ENCODE data around the gene TTC39A.
A peak's percentile ranks its signal among the peaks of the same experiment; 100 is the strongest.

Gene TTC39A

GRCh38 chr1:51299185-51299885 is 31.0 kb downstream of the TTC39A start:
- no peak overlapping the region for H3K4me3 Mint-ChIP-seq
- H3K27ac Mint-ChIP-seq: no peak overlapping the region
- H3K27me3 Mint-ChIP-seq: no peaks in the 10 kb centered on the region
- H3K9me3 Mint-ChIP-seq: no peaks in the 10 kb centered on the region
- H3K4me1 Mint-ChIP-seq: peaks cover 21% of the 10 kb centered on the region
- H3K36me3 Mint-ChIP-seq: no peaks in the 10 kb centered on the region

- peaks cover 21% of the 10 kb centered on the region for H3K4me1 Mint-ChIP-seq
- no peaks in the 10 kb centered on the region for H3K36me3 Mint-ChIP-seq
- no peaks in the 10 kb centered on the region for H3K27me3 Mint-ChIP-seq
- H3K27ac Mint-ChIP-seq: no peak overlapping the region
- no peak overlapping the region for H3K4me3 Mint-ChIP-seq
- no peaks in the 10 kb centered on the region for H3K9me3 Mint-ChIP-seq
Observed at GRCh38 chr1:51298322-51298705, 32.0 kb downstream of the TTC39A start.

GRCh38 chr1:51297401-51298321 is 32.7 kb downstream of the TTC39A start:
- Mint-ChIP-seq H3K27me3 (no peaks in the 10 kb centered on the region), H3K9me3 (no peaks in the 10 kb centered on the region), H3K4me1 (peaks cover 21% of the 10 kb centered on the region), H3K4me3 (peak overlapping the region; percentile 74), H3K27ac (peak overlapping the region; percentile 6), H3K36me3 (no peaks in the 10 kb centered on the region)

GRCh38 chr1:51296383-51297357 is 33.7 kb downstream of the TTC39A start:
- Mint-ChIP-seq H3K4me1 (peaks cover 21% of the 10 kb centered on the region), H3K27me3 (no peaks in the 10 kb centered on the region), H3K27ac (no peak overlapping the region), H3K4me3 (peak overlapping the region; percentile 74), H3K36me3 (no peaks in the 10 kb centered on the region), H3K9me3 (no peaks in the 10 kb centered on the region)

- Mint-ChIP-seq H3K27me3 (no peaks in the 10 kb centered on the region), H3K4me3 (no peak overlapping the region), H3K4me1 (peaks cover 21% of the 10 kb centered on the region), H3K27ac (no peak overlapping the region), H3K36me3 (no peaks in the 10 kb centered on the region), H3K9me3 (no peaks in the 10 kb centered on the region)
Observed at GRCh38 chr1:51295926-51296325, 34.4 kb downstream of the TTC39A start.

- H3K36me3 Mint-ChIP-seq: no peaks in the 10 kb centered on the region
- H3K27me3 Mint-ChIP-seq: no peaks in the 10 kb centered on the region
- H3K9me3 Mint-ChIP-seq: no peaks in the 10 kb centered on the region
- H3K27ac Mint-ChIP-seq: no peak overlapping the region
- H3K4me1 Mint-ChIP-seq: peaks cover 21% of the 10 kb centered on the region
- no peak overlapping the region for H3K4me3 Mint-ChIP-seq
Observed at GRCh38 chr1:51294566-51295184, 35.7 kb downstream of the TTC39A start.

- Mint-ChIP-seq H3K27ac (no peak overlapping the region), H3K9me3 (no peaks in the 10 kb centered on the region), H3K36me3 (no peaks in the 10 kb centered on the region), H3K27me3 (no peaks in the 10 kb centered on the region), H3K4me3 (no peak overlapping the region), H3K4me1 (peaks cover 21% of the 10 kb centered on the region)
Observed at GRCh38 chr1:51293898-51294515, 36.4 kb downstream of the TTC39A start.

- H3K4me1 Mint-ChIP-seq: peaks cover 1% of the 10 kb centered on the region
- H3K9me3 Mint-ChIP-seq: no peaks in the 10 kb centered on the region
- H3K36me3 Mint-ChIP-seq: no peaks in the 10 kb centered on the region
- H3K4me3 Mint-ChIP-seq: no peak overlapping the region
- H3K27ac Mint-ChIP-seq: no peak overlapping the region
- H3K27me3 Mint-ChIP-seq: no peaks in the 10 kb centered on the region
Observed at GRCh38 chr1:51290489-51290847, 39.9 kb downstream of the TTC39A start.

GRCh38 chr1:51289676-51290488 is 40.5 kb downstream of the TTC39A start:
- no peak overlapping the region for H3K4me3 Mint-ChIP-seq
- no peaks in the 10 kb centered on the region for H3K9me3 Mint-ChIP-seq
- no peaks in the 10 kb centered on the region for H3K27me3 Mint-ChIP-seq
- no peaks in the 10 kb centered on the region for H3K36me3 Mint-ChIP-seq
- no peaks in the 10 kb centered on the region for H3K4me1 Mint-ChIP-seq
- no peak overlapping the region for H3K27ac Mint-ChIP-seq

GRCh38 chr1:51288578-51288977 is 41.8 kb downstream of the TTC39A start:
- no peaks in the 10 kb centered on the region for H3K4me1 Mint-ChIP-seq
- H3K4me3 Mint-ChIP-seq: no peak overlapping the region

GRCh38 chr1:51287966-51288365 is 42.4 kb downstream of the TTC39A start:
- Mint-ChIP-seq H3K4me1 (no peaks in the 10 kb centered on the region), H3K27ac (no peak overlapping the region), H3K27me3 (no peaks in the 10 kb centered on the region), H3K9me3 (no peaks in the 10 kb centered on the region), H3K4me3 (no peak overlapping the region), H3K36me3 (no peaks in the 10 kb centered on the region)

More at GRCh38 chr1:51288578-51288977, 41.8 kb downstream of the TTC39A start:
- Mint-ChIP-seq H3K9me3 (no peaks in the 10 kb centered on the region), H3K27ac (no peak overlapping the region), H3K36me3 (no peaks in the 10 kb centered on the region), H3K27me3 (no peaks in the 10 kb centered on the region)

GRCh38 chr1:51285055-51285454 is 45.3 kb downstream of the TTC39A start:
- H3K36me3 Mint-ChIP-seq: no peaks in the 10 kb centered on the region
- H3K9me3 Mint-ChIP-seq: no peaks in the 10 kb centered on the region
- H3K4me1 Mint-ChIP-seq: no peaks in the 10 kb centered on the region
- no peak overlapping the region for H3K4me3 Mint-ChIP-seq
- no peak overlapping the region for H3K27ac Mint-ChIP-seq
- H3K27me3 Mint-ChIP-seq: no peaks in the 10 kb centered on the region

GRCh38 chr1:51284487-51284954 is 45.8 kb downstream of the TTC39A start:
- no peak overlapping the region for H3K4me3 Mint-ChIP-seq
- H3K4me1 Mint-ChIP-seq: no peaks in the 10 kb centered on the region
- no peaks in the 10 kb centered on the region for H3K36me3 Mint-ChIP-seq
- no peak overlapping the region for H3K27ac Mint-ChIP-seq
- no peaks in the 10 kb centered on the region for H3K27me3 Mint-ChIP-seq
- H3K9me3 Mint-ChIP-seq: no peaks in the 10 kb centered on the region

- H3K27ac Mint-ChIP-seq: no peak overlapping the region
- no peak overlapping the region for H3K4me3 Mint-ChIP-seq
- no peaks in the 10 kb centered on the region for H3K9me3 Mint-ChIP-seq
- H3K36me3 Mint-ChIP-seq: no peaks in the 10 kb centered on the region
- H3K4me1 Mint-ChIP-seq: no peaks in the 10 kb centered on the region
- no peaks in the 10 kb centered on the region for H3K27me3 Mint-ChIP-seq
Observed at GRCh38 chr1:51283979-51284378, 46.4 kb downstream of the TTC39A start.

All from activated naive CD4-positive, alpha-beta T cell treated with anti-CD3 and anti-CD28 coated beads, Interleukin-2, amount 50 U/mL, for 24 hours (primary cell).